HEK293 (cell line): ENCODE results near the gene SLC29A3.

ENCODE experiments used
- CTCF ChIA-PET: fragments of 350-600 bp; formaldehyde crosslinking; extraction: SDS; loops from one replicate; lab custom pipeline; 2021; ENCODE audit warnings: antibody characterized with exemption; lab: Yijun Ruan, JAX
- POLR2A ChIA-PET: fragments of 300-600 bp; formaldehyde crosslinking; extraction: SDS; loops from one replicate; lab custom pipeline; 2020; ENCODE audit warnings: antibody characterized with exemption, inconsistent platforms; lab: Yijun Ruan, JAX
- H3K27ac ChIP-seq: fragments of 200-500 bp; sonication (Bioruptor generic); 2 replicates; pipeline ENCODE4 v1.5.1; 2014; ENCODE audit warnings: low read depth, low read length, control low read depth, inconsistent platforms; ENCODE audit errors: extremely low read depth
- H3K36me3 ChIP-seq, 2 experiments: fragments of 200-500 bp in 1 of 2; sonication (Bioruptor generic) in 1 of 2; 1 replicate in 1 of 2; 2 replicates in 1 of 2; pipeline ENCODE4 v1.5.1; 2014 to 2017; ENCODE audit warnings: inconsistent platforms in 2 of 2, low read length in 2 of 2; ENCODE audit not compliant: control insufficient read depth in 2 of 2, insufficient read depth in 1 of 2
- H3K4me1 ChIP-seq: fragments of 200-500 bp; sonication (Bioruptor generic); 2 replicates; pipeline ENCODE4 v1.5.1; 2014; ENCODE audit warnings: mild to moderate bottlenecking, low read length, inconsistent platforms; ENCODE audit not compliant: control insufficient read depth, insufficient read depth
- H3K4me3 ChIP-seq: 2 replicates; pipeline ENCODE4 v1.5.1; 2011; ENCODE audit warnings: low read depth, mild to moderate bottlenecking, control low read depth, low read length, moderate library complexity
- H3K9me3 ChIP-seq: fragments of 200-500 bp; sonication (Bioruptor generic); 2 replicates; pipeline ENCODE4 v1.5.1; 2014; ENCODE audit warnings: low read depth, low read length, inconsistent platforms; ENCODE audit not compliant: control insufficient read depth, insufficient read depth
- ELK4 ChIP-seq: IDR thresholded peaks from 2 replicates; pipeline ENCODE4 v1.6.1; 2011; ENCODE audit warnings: mild to moderate bottlenecking, low read depth, low read length, borderline replicate concordance
- GLIS2 ChIP-seq: fragments of 450-650 bp; formaldehyde crosslinking; IDR thresholded peaks from 2 replicates; pipeline ENCODE4 v1.5.1; 2016; ENCODE audit warnings: missing biosample characterization, missing genetic modification characterization
- KLF16 ChIP-seq: fragments of 450-650 bp; formaldehyde crosslinking; IDR thresholded peaks from 2 replicates; pipeline ENCODE4 v1.5.1; 2017; ENCODE audit warnings: missing biosample characterization, missing genetic modification characterization
- KLF17 ChIP-seq: fragments of 450-650 bp; formaldehyde crosslinking; IDR thresholded peaks from 2 replicates; pipeline ENCODE4 v1.5.1; 2016; ENCODE audit warnings: missing biosample characterization, missing genetic modification characterization
- WT1 ChIP-seq: fragments of 450-650 bp; formaldehyde crosslinking; IDR thresholded peaks from 2 replicates; pipeline ENCODE4 v1.5.1; 2016; ENCODE audit warnings: missing biosample characterization, missing genetic modification characterization
- ZBTB17 ChIP-seq: fragments of 450-650 bp; formaldehyde crosslinking; IDR thresholded peaks from 2 replicates; pipeline ENCODE4 v1.5.1; 2016; ENCODE audit warnings: missing biosample characterization, missing genetic modification characterization
- ZBTB49 ChIP-seq: fragments of 450-650 bp; formaldehyde crosslinking; IDR thresholded peaks from 2 replicates; pipeline ENCODE4 v1.5.1; 2016; ENCODE audit warnings: missing biosample characterization, missing genetic modification characterization, low read depth
- ZBTB6 ChIP-seq: fragments of 450-650 bp; formaldehyde crosslinking; IDR thresholded peaks from 2 replicates; pipeline ENCODE4 v1.5.1; 2017; ENCODE audit warnings: missing biosample characterization, missing genetic modification characterization
- ZBTB7A ChIP-seq: fragments of 450-650 bp; formaldehyde crosslinking; IDR thresholded peaks from 2 replicates; pipeline ENCODE4 v1.5.1; 2016; ENCODE audit warnings: low read depth, missing biosample characterization, missing genetic modification characterization
- ZFP37 ChIP-seq: fragments of 450-650 bp; formaldehyde crosslinking; IDR thresholded peaks from 2 replicates; pipeline ENCODE4 v1.5.1; 2016; ENCODE audit warnings: missing biosample characterization, missing genetic modification characterization
- ZNF133 ChIP-seq: fragments of 450-650 bp; formaldehyde crosslinking; IDR thresholded peaks from 2 replicates; pipeline ENCODE4 v1.5.1; 2016; ENCODE audit warnings: missing biosample characterization, missing genetic modification characterization
- ZNF184 ChIP-seq: fragments of 450-650 bp; IDR thresholded peaks from 2 replicates; pipeline ENCODE4 v1.5.1; 2018; ENCODE audit warnings: missing biosample characterization, mild to moderate bottlenecking, missing genetic modification characterization
- ZNF280D ChIP-seq: fragments of 450-650 bp; formaldehyde crosslinking; IDR thresholded peaks from 2 replicates; pipeline ENCODE4 v1.5.1; 2016; ENCODE audit warnings: missing biosample characterization, missing genetic modification characterization
- ZNF335 ChIP-seq: fragments of 450-650 bp; formaldehyde crosslinking; conservative IDR thresholded peaks from 2 replicates; pipeline ENCODE4 v1.5.1; 2016; ENCODE audit warnings: missing biosample characterization, missing genetic modification characterization
- ZNF354C ChIP-seq: fragments of 450-650 bp; formaldehyde crosslinking; IDR thresholded peaks from 2 replicates; pipeline ENCODE4 v1.5.1; 2016; ENCODE audit warnings: missing biosample characterization, missing genetic modification characterization, low read depth, borderline replicate concordance
- ZNF416 ChIP-seq: fragments of 450-650 bp; formaldehyde crosslinking; IDR thresholded peaks from 2 replicates; pipeline ENCODE4 v1.5.1; 2016; ENCODE audit warnings: missing biosample characterization, missing genetic modification characterization
- ZNF561 ChIP-seq: fragments of 450-650 bp; IDR thresholded peaks from 2 replicates; pipeline ENCODE4 v1.5.1; 2018; ENCODE audit warnings: missing biosample characterization, missing genetic modification characterization, borderline replicate concordance
- ZNF585B ChIP-seq: fragments of 450-650 bp; formaldehyde crosslinking; IDR thresholded peaks from 2 replicates; pipeline ENCODE4 v1.5.1; 2016; ENCODE audit warnings: missing biosample characterization, missing genetic modification characterization
- ZNF776 ChIP-seq: fragments of 450-650 bp; formaldehyde crosslinking; IDR thresholded peaks from 2 replicates; pipeline ENCODE4 v1.5.0; 2017; ENCODE audit warnings: missing biosample characterization, missing genetic modification characterization, borderline replicate concordance
- ZNF792 ChIP-seq: fragments of 450-650 bp; formaldehyde crosslinking; IDR thresholded peaks from 2 replicates; pipeline ENCODE4 v1.5.1; 2016; ENCODE audit warnings: missing biosample characterization, missing genetic modification characterization
- ZNF830 ChIP-seq: fragments of 450-650 bp; IDR thresholded peaks from 2 replicates; pipeline ENCODE4 v1.5.0; 2018; ENCODE audit warnings: missing biosample characterization, missing genetic modification characterization, low read depth, mild to moderate bottlenecking, moderate library complexity

Gene SLC29A3

GRCh38 chr10:71408436-71409225 is 89.6 kb downstream of the SLC29A3 start (continued):
- TF ChIP-seq ZNF792 (no peak), ZBTB17 (tag by site-specific recombination) (no peak), ZNF416 (no peak), KLF17 (tag by site-specific recombination) (no peak), KLF16 (tag by site-specific recombination) (no peak), ZNF184 (no peak), ZBTB7A (tag by site-specific recombination) (no peak), ZNF335 (no peak), ZNF776 (no peak), ZNF354C (no peak)

- Histone ChIP-seq H3K9me3 (no peaks in the 10 kb centered on the region), H3K4me1 (no peaks in the 10 kb centered on the region), H3K4me3 (no peak overlapping the region), H3K36me3 (no peaks in the 10 kb centered on the region), H3K27ac (no peak overlapping the region)
- POLR2A ChIA-PET = no interaction called here
- CTCF ChIA-PET = no interaction called here
- TF ChIP-seq ZNF280D (tag by site-specific recombination) (no peak), ZNF561 (no peak), ZBTB49 (tag by site-specific recombination) (no peak), ZNF830 (tag by site-specific recombination) (no peak), ZBTB6 (tag by site-specific recombination) (no peak), ELK4 (no peak), WT1 (no peak), GLIS2 (tag by site-specific recombination) (no peak), ZNF585B (no peak), ZFP37 (tag by site-specific recombination) (no peak), ZNF133 (no peak), ZNF792 (no peak)
Measured at GRCh38 chr10:71409516-71410104, 90.6 kb downstream of the SLC29A3 start.
